ENCODE measurements around the gene ISCU.

The ISCU gene

DNA sequence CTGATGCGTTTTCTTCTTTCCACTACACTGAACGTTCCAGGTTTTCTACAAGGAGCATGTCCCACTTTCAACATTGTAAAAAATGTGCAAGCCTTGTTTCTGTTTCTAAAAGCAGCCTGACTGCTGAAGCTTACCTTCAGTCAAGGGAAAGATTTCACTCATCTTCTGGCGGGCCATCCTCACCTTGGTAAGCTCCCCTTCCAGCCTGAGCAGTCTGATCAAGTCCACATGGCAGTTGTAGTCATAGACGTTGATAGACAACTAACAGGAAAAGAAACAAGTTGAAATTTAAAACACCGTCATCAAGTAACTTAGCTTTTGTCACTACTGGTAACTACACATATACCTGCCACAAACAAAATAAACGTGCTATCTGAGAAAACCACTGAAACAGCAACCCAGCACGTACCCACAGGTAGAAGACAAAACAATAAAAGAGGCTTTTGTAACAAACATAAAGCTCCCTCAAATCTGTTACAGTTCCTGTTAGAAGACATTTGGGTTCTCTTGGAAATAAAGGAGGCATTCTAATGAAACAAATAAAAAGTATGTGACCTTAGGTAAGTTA is 13.4 kb upstream of the ISCU start:
- TF ChIP-seq SIN3A (IDR thresholded peaks at IDR 0.05; ENCODE audit: borderline replicate concordance, insufficient read depth, low read length): no peak
- no peak for TF ChIP-seq TAF1 (IDR thresholded peaks at IDR 0.05; ENCODE audit: borderline replicate concordance, insufficient read depth, low read length)
- TF ChIP-seq, protein P1, sequence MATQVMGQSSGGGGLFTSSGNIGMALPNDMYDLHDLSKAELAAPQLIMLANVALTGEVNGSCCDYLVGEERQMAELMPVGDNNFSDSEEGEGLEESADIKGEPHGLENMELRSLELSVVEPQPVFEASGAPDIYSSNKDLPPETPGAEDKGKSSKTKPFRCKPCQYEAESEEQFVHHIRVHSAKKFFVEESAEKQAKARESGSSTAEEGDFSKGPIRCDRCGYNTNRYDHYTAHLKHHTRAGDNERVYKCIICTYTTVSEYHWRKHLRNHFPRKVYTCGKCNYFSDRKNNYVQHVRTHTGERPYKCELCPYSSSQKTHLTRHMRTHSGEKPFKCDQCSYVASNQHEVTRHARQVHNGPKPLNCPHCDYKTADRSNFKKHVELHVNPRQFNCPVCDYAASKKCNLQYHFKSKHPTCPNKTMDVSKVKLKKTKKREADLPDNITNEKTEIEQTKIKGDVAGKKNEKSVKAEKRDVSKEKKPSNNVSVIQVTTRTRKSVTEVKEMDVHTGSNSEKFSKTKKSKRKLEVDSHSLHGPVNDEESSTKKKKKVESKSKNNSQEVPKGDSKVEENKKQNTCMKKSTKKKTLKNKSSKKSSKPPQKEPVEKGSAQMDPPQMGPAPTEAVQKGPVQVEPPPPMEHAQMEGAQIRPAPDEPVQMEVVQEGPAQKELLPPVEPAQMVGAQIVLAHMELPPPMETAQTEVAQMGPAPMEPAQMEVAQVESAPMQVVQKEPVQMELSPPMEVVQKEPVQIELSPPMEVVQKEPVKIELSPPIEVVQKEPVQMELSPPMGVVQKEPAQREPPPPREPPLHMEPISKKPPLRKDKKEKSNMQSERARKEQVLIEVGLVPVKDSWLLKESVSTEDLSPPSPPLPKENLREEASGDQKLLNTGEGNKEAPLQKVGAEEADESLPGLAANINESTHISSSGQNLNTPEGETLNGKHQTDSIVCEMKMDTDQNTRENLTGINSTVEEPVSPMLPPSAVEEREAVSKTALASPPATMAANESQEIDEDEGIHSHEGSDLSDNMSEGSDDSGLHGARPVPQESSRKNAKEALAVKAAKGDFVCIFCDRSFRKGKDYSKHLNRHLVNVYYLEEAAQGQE (IDR thresholded peaks at IDR 0.05; ENCODE audit: insufficient read depth in 1 of 2, low read depth in 2 of 2, low read length in 2 of 2): no peak
- TF ChIP-seq FOXP2 (optimal IDR thresholded peaks at IDR 0.05; ENCODE audit: borderline replicate concordance, extremely low read depth, extremely low read length, insufficient read depth): no peak
- no peak for TF ChIP-seq POLR2AphosphoS5 (IDR thresholded peaks at IDR 0.05; ENCODE audit: low read depth, low read length)

DNA sequence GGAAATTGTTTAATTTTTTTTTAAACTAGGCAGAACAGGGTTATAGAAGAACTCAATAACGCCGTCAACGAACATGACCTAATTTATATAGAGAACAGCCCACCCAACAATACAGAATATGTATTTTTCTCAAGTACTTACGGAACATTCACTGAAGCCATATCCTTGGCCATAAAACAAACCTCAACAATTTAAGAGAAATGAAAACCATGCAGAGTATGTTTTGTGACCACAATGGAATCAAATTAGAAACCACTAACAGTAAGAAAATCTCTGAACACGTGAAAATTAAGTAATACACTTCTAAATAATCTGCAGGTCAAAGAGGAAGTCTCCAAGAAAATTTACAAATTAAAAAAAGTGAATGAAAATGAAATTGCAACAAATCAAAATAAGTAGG is 10.9 kb upstream of the ISCU start:
- no peak for TF ChIP-seq SIN3A (IDR thresholded peaks at IDR 0.05; ENCODE audit: borderline replicate concordance, insufficient read depth, low read length)
- TF ChIP-seq, protein P1 (IDR thresholded peaks at IDR 0.05; ENCODE audit: insufficient read depth in 1 of 2, low read depth in 2 of 2, low read length in 2 of 2): no peak
- no peak for TF ChIP-seq POLR2AphosphoS5 (IDR thresholded peaks at IDR 0.05; ENCODE audit: low read depth, low read length)
- no peak for TF ChIP-seq FOXP2 (optimal IDR thresholded peaks at IDR 0.05; ENCODE audit: borderline replicate concordance, extremely low read depth, extremely low read length, insufficient read depth)
- TF ChIP-seq TAF1 (IDR thresholded peaks at IDR 0.05; ENCODE audit: borderline replicate concordance, insufficient read depth, low read length): no peak

DNA sequence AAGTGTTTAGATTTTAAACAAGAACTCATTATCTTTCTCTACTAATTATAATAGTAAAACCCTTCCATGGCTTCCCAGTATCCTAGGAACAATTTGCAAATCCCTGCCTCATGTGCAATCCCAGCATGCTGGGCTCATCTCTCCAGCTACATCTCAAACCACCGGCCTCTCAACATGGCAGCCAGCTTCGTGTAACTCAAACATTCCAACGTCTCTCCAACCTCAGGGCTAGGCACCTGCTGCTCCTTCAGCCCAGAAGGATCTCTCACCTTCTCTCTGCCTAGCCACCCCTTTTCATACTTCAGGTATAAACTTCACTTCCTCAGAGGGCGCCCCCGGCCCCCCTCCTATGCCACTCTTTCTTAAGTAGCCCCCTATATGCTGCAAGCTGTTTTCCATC is 8.6 kb upstream of the ISCU start:
- TF ChIP-seq FOXP2 (optimal IDR thresholded peaks at IDR 0.05; ENCODE audit: borderline replicate concordance, extremely low read depth, extremely low read length, insufficient read depth) (no peak), POLR2AphosphoS5 (IDR thresholded peaks at IDR 0.05; ENCODE audit: low read depth, low read length) (no peak), SIN3A (IDR thresholded peaks at IDR 0.05; ENCODE audit: borderline replicate concordance, insufficient read depth, low read length) (no peak), TAF1 (IDR thresholded peaks at IDR 0.05; ENCODE audit: borderline replicate concordance, insufficient read depth, low read length) (no peak)
- TF ChIP-seq, protein P1 (IDR thresholded peaks at IDR 0.05; ENCODE audit: insufficient read depth in 1 of 2, low read depth in 2 of 2, low read length in 2 of 2): no peak

DNA sequence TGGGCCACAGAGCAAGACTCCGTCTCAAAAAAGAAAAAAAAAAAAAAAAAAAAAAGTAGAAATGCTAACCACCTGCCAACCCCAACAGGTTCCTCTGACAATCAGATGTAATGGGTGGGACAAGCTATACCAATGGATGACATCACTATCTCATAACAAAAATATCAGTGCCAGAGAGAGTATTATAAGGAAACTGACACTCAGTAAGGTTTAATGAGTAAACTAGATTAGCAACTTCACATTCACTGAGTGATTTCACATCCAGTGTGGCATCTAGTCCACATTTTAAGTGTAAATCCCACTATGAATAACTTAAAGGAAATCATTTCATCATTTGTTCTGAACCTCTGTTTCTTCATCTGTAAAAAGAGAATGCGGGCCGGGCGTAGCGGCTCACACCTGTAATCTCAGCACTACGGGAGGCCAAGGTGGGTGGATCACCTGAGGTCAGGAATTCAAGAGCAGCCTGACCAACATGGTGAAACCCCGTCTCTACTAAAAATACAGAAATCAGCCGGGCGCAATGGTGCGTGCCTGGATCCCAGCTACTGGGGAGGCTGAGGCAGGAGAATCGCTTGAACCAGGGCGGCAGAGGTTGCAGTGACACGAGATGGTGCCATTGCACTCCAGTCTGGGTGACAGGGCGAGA is 3.3 kb upstream of the ISCU start:
- no peak for TF ChIP-seq POLR2AphosphoS5 (IDR thresholded peaks at IDR 0.05; ENCODE audit: low read depth, low read length)
- no peak for TF ChIP-seq TAF1 (IDR thresholded peaks at IDR 0.05; ENCODE audit: borderline replicate concordance, insufficient read depth, low read length)
- TF ChIP-seq, protein P1 (IDR thresholded peaks at IDR 0.05; ENCODE audit: insufficient read depth in 1 of 2, low read depth in 2 of 2, low read length in 2 of 2): no peak
- no peak for TF ChIP-seq FOXP2 (optimal IDR thresholded peaks at IDR 0.05; ENCODE audit: borderline replicate concordance, extremely low read depth, extremely low read length, insufficient read depth)
- TF ChIP-seq SIN3A (IDR thresholded peaks at IDR 0.05; ENCODE audit: borderline replicate concordance, insufficient read depth, low read length): no peak
